Hypothalamus (tissue), 51 donors: ENCODE data around the gene OR10A3.

Experiments
- DNase-seq, 51 donors: peaks; one replicate each; lab custom pipeline; 2025; lab: John Stamatoyannopoulos, UW

Gene OR10A3

GRCh38 chr11:7944123-7944522 lies 2.6 kb upstream of the OR10A3 start:
- DNase-seq: no peak

DNA sequence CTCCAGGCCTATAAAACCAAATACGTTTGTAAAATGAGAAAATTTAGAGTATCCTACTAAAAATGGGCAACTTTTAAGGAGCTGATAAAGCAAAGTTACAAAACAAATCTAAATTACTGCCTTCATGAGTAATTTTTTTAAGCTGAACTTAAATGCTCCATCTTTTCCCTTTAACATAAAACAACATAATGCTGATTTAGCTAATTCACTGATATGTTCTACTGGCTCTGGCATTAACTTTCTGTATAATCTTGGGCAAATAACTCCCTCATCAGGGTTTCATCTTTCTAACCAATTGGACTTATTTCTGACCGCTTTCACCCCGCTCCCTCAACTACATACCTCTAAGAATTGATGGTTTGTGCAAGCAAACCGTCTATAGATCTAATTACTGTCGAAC lies 362 bp downstream of the OR10A3 start:
- DNase-seq: no peak

- DNase-seq: no peak
Observed at GRCh38 chr11:7936615-7937014, 4.9 kb downstream of the OR10A3 start.

DNA sequence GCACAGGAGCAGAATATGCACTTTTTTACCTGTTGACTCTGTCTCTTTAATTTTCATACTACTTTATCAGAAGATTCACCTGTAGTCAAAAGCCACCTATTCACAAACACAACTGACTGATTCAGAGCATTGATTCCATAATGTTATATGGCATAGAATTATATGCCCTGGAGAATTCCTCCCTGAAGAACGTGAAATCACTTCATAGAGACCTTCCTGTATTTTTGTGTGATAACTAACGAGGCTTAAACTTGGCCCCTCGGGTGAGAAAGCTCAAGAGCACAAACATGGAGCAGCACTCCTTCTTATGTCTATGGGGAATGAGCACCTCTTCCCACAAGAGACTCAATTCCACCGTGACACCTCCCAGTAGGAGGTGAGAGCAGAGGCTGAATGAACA lies 10.3 kb downstream of the OR10A3 start, which contains the start of gene OR10A6:
TSS of gene OR10A6 (minus strand) at position 101 of the 400 bp plus-strand sequence. CDS start 2,606 bp downstream, outside the sequence.
- no peak for DNase-seq

DNA sequence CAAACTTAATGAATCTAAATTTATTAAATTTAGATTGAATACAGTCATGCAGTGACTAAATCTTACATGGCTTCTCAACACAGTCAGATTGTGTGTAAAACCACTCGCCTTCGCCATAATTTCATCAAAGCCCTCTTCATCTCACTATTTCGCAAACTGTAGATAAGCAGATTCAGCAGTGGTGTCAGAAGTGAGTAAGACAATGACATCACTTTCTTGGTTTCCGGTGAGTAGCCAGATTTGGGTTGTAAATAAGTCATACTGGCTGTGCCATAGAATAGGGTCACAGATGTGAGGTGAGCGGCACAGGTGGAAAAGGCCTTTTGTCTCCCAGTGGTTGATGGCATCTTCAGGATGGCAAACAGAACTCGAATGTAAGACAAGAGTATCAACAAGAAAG lies 13.9 kb downstream of the OR10A3 start:
- no peak for DNase-seq

GRCh38 chr11:7924536-7924935 lies 17.0 kb downstream of the OR10A3 start:
- DNase-seq: no peak

GRCh38 chr11:7918141-7918540 lies 23.4 kb downstream of the OR10A3 start:
- no peak for DNase-seq

- no peak for DNase-seq
Observed at GRCh38 chr11:7911011-7911410, 30.5 kb downstream of the OR10A3 start.

DNA sequence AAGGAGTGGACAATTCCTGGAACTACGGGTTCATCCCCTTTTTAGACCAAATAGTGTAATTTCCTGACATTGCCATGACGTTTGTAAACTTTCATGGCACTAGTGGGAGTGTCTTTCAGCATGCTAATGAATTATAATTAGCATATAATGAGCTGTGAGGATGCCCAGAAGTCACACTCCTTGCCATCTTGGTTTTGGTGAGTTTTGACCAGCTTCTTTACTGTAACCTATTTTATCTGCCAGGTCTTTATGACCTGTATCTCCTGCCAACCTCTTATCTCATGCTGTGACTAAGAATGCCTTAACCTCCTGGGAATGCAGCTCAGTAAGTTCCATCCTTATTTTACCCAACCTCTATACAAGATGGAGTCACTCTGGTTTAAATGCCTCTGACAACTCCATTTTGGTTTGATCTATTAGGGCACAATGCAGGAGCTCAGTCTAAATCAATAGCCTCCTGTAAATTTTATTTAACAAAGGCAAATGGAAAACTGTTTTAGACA lies 31.2 kb downstream of the OR10A3 start:
- DNase-seq: no peak

- no peak for DNase-seq
Observed at GRCh38 chr11:7909585-7910285, 31.8 kb downstream of the OR10A3 start.

- DNase-seq: no peak
Observed at GRCh38 chr11:7907121-7907520, 34.4 kb downstream of the OR10A3 start.

DNA sequence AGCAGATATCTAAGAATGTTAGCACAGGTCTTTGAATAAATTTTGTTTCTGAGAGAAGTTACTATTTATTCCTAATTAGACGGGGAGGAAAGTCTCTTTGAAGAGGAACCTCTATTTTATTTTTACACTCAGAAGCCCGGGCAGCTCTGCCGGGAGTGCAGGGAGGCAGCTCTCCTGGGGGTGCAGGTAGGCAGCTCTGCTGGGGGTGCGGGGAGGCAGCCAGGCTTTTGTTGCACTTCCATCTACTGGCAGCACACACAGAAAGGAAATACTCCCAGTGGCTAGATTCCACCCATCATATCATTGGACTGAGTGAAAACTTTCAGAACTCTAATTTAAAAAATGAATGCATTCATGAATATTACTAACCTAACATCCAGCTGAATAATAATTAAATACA lies 35.0 kb downstream of the OR10A3 start:
- DNase-seq: no peak

DNA sequence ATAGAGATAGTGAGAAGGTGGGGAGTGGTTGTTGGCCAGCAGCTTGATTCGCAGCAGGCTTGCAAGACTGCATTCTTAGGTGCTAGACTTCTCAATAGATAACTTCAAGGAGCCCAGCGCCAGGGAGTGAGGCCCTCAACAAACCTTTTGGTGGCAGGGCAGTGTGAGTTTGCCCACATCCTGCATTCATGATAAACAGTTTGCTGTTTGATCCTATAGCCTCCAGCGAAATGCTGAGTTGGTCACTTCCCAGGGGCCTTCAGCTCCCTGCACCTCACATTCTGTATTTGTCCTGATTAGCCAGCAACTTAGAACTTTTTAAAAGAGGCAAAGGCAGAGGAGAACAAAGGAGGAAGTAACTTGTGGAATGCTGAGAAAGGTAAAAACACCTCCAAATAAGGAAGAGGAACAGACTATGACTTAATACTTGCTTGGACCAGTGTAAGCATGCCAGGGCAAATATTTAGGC lies 35.5 kb downstream of the OR10A3 start:
- DNase-seq: no peak

- no peak for DNase-seq
Observed at GRCh38 chr11:7905549-7905948, 36.0 kb downstream of the OR10A3 start.

DNA sequence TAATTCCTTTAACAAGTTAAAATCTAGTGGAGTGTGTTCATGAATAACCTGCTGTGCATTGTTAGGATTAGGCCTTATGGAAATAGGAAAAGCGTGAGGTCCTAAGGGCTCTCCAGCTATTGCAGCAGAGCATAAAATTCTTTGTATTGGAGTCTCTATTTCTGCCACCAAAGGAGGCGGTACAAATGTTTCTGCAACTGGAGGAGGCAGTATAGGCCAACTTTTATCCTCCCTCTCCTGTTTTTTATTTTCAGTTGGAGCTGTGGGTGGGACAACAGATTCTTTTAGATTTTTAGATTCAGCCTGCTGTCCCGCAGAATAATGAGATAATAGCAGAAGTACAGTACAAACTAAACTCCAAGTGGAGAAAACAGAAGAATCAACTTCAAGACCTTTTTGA lies 36.6 kb downstream of the OR10A3 start:
- no peak for DNase-seq

DNA sequence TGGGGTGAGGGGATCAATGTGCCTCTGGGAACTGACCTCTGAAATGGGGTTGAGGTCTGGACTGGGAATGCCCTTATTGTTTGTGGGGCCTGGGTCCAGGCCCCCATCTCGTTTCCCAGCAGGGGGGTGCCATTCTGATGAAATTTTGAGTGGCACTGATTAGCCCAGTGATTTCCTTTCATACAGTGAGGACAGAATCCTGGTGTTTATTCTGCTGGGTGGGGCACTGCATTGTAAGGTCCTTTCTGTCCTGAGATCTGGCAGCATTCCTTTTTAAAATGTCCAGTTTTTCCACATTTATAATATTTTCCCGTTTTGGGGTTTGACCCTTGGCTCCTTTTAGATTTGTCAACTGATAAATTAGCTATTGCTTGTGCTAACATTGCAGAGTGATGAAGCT lies 37.6 kb downstream of the OR10A3 start:
- DNase-seq: no peak

DNA sequence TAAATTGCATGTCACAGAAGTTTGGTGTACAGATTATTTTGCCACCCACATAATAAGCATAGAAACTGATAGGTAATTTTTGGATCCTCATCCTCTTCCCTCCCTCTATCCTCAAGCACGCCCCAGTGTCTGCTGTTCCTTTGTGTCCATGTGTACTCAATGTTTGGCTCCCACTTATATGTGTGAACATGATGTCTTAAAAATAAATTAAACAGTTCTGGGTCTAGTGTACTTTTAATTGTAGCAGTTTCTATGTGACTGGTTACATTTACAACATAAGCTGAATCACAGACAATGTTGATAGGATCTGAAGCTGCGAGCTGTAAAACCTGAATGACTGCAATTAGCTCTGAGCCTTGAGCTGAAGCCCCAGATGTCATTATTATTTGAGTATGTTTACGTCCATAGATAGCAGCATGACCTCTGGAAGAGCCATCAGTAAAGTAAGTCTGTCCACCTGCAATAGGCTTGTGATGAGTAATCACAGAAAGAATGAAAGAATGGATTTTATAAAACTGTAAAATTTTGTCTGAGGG lies 40.1 kb downstream of the OR10A3 start:
- no peak for DNase-seq

DNA sequence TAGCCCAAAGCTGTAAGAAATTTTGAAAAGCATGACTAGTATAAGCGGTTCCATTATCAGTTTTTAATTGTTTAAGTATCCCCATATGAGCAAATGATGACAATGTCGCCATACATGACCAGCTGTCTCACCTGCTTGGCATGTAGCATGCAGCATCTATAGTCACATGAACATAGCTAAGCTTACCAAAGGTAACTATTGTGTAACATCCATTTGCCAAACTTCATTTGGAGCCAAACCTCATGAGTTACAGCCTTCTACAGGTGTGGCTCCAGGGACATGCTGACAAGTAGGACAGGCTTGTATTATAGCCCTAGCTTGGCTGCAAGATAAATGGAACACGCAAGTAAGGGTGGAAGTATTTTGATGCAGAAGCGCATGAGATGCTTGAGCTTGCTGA lies 40.8 kb downstream of the OR10A3 start:
- no peak for DNase-seq

DNA sequence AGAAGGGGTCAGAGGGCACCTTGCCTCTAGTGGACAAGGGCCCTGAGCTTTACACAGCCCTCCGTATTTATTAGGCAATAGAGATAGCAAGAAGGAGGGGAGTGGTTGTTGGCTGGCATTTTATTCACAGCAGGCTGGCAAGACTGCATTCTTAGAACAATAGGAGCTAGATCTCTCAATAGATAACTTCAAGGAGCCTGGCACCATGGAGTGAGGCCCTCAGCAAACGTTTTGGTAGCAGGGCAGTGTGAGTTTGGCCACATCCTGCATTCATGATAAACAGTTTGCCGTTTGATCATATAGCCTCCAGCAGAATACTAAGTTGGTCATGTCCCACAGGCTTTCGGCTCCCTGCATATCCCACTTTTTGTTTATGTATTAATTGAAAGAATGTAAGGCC lies 42.1 kb downstream of the OR10A3 start:
- no peak for DNase-seq

GRCh38 chr11:7898666-7899283 lies 42.7 kb downstream of the OR10A3 start:
- no peak for DNase-seq

DNA sequence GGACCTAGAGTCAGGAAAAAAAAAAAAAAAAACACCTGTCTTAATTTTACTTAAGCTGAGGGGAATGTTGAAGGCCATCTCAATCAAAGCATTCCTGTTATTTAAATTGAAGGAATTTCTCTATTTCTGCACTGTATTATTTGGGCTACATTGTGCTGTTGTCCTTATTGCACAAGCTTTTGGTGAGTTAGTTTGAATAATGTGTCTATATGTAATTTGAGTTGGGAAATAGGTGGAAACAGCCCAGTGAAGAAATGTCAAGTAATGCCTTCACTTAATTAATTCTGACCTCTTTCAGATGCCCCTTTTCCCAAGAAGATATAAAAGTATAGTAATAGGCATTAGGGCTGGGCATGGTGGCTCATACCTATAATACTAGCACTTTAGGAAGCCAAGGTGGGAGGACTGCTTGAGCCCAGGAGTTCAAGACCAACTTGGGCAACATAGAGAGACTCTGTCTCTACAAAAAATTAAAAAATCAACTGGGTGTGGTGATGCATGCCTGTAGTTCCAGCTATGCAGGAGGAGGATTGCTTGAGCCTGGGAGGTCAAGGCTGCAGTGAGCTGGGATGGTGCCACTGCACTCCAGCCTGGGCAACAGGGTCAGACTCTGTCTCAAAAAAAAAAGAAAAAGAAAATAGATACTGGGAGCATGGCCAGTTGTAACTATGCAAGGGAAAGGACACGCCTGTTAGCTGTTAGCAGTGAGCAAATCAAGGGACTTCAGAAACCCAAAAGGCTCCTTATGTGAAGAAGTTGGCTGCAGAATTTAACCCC lies 45.3 kb downstream of the OR10A3 start:
- DNase-seq: no peak
